HG02943 (cell line): ENCODE measurements around the gene PRDM16.

ENCODE experiments used
- ATAC-seq: cut with Tn5 transposase; IDR thresholded peaks from one replicate; pipeline ENCODE4 v1.9.1; 2021; ENCODE audit warnings: mild to moderate bottlenecking, low read depth, moderate library complexity; ENCODE audit not compliant: unreplicated experiment

The PRDM16 gene

GRCh38 chr1:3068564-3069431, at the start of gene PRDM16:
PRDM16 (plus strand) TSS chr1:3069203; CDS start chr1:3069260, 57 bp downstream.
- ATAC-seq: no peak

GRCh38 chr1:3019516-3020051, 49.4 kb upstream of the PRDM16 start:
- ATAC-seq: no peak

GRCh38 chr1:3020263-3020909, 48.6 kb upstream of the PRDM16 start:
- no peak for ATAC-seq

- ATAC-seq: no peak
Observed at GRCh38 chr1:3021233-3021671, 47.8 kb upstream of the PRDM16 start, which contains the start of gene ACTRT2. ACTRT2 (plus strand) TSS chr1:3021467; CDS start chr1:3021687, 220 bp downstream.

GRCh38 chr1:3021801-3022401, 47.1 kb upstream of the PRDM16 start:
- no peak for ATAC-seq

GRCh38 chr1:3022511-3022973, 46.5 kb upstream of the PRDM16 start:
- no peak for ATAC-seq

GRCh38 chr1:3022976-3023375, 46.0 kb upstream of the PRDM16 start:
- ATAC-seq: no peak

- ATAC-seq: no peak
Observed at GRCh38 chr1:3024019-3024418, 45.0 kb upstream of the PRDM16 start.

- no peak for ATAC-seq
Observed at GRCh38 chr1:3024588-3024987, 44.4 kb upstream of the PRDM16 start.

GRCh38 chr1:3026124-3026523, 42.9 kb upstream of the PRDM16 start:
- ATAC-seq: no peak

- ATAC-seq: no peak
Observed at GRCh38 chr1:3026581-3027391, 42.2 kb upstream of the PRDM16 start.

- no peak for ATAC-seq
Observed at GRCh38 chr1:3027611-3028371, 41.2 kb upstream of the PRDM16 start.

GRCh38 chr1:3028531-3029282, 40.3 kb upstream of the PRDM16 start:
- ATAC-seq: no peak

- ATAC-seq: no peak
Observed at GRCh38 chr1:3029481-3029961, 39.5 kb upstream of the PRDM16 start.

GRCh38 chr1:3029991-3030662, 38.9 kb upstream of the PRDM16 start:
- no peak for ATAC-seq

- no peak for ATAC-seq
Observed at GRCh38 chr1:3030663-3031381, 38.2 kb upstream of the PRDM16 start.
